Measurements from ENCODE around the gene SIK2.

- TF ChIP-seq CTCF (IDR thresholded peaks at IDR 0.05) (no peak), POLR2A (IDR thresholded peaks at IDR 0.05) (no peak)
These were observed 117.1 kb downstream of the SIK2 start for GRCh38 chr11:111719379-111719778.

Data from esophagus squamous epithelium (tissue), 4 donors.